ENCODE data around the gene STEAP3. TPM values are rescaled to one million over a fixed set of nuclear protein-coding genes. Genes with fewer than 3 reads are reported as not detected.

Gene STEAP3
- polyA plus RNA-seq, 4 donors: 1.6 to 2.0 (median 1.7) TPM

GRCh38 chr2:119289093-119289492 is 65.5 kb downstream of the STEAP3 start:
- DNase-seq (ENCODE audit: low read depth in 4 of 4, low spot score in 2 of 4): no peak

DNA sequence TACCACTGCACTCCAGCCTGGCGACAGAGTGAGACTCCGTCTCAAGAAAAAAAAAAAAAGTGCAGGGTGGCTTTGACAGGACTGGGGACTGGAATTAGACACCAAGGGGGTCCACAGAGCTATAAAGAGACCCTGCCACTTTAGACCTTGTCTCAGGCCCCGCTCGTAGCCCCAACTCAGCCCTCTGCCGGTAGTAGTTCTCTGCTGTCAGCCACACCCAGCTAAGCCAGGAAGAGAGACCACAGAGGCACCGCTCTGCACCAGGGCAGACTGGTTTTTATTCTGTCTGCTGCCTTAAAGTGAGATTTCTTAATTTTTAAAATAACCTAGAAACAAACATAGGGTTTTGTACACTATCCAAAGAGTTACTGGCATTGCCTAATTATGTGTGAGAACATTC is 66.0 kb downstream of the STEAP3 start:
- no peak for DNase-seq (ENCODE audit: low read depth in 4 of 4, low spot score in 2 of 4)

GRCh38 chr2:119290859-119291587 is 67.4 kb downstream of the STEAP3 start:
- DNase-seq (ENCODE audit: low read depth in 4 of 4, low spot score in 2 of 4): peak in 2 of 4 donors; percentile 35 to 79

DNA sequence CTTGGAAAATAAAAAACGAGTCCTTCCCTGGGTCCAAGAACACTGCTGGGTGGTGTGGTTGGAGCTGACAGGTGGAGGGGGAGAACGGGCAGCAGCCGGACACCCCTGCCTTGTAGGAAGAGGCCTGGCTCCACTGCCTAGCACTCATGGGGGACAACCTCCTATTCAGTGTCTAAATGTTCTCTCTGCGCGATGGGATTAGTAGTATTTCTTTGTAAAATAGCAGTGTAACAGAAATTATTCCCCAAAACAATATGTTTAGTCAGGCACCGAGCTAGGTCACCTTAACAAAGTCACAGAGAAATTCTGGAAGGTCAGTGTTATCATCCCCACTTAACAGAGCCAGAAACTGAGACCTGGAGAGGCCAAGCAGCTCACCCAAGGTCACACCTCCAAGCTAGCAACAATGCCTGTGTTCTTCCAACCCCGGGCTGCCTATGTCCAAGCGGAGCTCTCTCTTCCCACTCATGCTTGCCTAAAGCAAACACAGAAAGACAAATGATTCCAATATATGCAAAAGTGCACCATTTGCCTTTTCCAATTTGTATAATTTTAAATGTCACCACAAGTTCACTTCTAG is 68.0 kb downstream of the STEAP3 start:
- DNase-seq (ENCODE audit: low read depth in 4 of 4, low spot score in 2 of 4): no peak

DNA sequence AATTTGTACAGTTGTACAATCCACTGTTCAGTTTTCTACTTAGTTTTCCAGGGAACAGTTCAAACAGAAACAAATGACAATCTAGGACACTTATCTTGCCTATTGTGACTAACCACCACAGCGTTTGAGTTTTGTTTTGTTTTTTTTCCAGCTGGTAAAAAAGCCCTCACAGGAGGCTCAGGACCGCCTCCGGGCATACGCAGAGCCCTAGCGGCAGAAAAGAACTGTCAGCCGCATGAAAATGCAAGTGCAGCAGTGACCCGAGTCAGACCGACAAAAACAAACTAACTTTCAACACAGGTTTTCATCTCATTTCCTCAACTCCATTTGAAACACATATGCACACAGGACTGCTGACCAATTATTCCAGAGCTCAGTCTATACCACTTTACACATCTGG is 68.6 kb downstream of the STEAP3 start:
- no peak for DNase-seq (ENCODE audit: low read depth in 4 of 4, low spot score in 2 of 4)

GRCh38 chr2:119293254-119293653 is 69.6 kb downstream of the STEAP3 start:
- DNase-seq (ENCODE audit: low read depth in 4 of 4, low spot score in 2 of 4): no peak

DNA sequence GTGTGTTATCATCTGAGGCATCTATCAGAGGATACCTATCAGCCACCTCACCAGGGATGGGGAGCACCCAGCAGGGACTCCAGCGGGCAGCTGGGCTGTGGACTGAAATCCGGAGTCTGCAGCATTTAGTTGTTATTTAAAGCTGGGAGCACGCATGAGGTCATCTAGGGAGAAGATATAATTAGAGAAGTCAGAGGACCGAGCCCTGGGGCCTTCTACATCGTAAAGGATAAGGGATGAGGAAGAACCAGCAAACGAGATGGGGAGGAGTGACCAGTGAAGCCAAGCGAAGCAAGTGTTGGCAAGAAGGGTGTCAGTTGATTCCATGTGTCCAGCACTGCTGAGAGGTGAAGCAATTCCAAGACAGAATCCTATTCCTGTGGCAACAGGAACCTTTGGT is 70.3 kb downstream of the STEAP3 start:
- no peak for DNase-seq (ENCODE audit: low read depth in 4 of 4, low spot score in 2 of 4)

DNA sequence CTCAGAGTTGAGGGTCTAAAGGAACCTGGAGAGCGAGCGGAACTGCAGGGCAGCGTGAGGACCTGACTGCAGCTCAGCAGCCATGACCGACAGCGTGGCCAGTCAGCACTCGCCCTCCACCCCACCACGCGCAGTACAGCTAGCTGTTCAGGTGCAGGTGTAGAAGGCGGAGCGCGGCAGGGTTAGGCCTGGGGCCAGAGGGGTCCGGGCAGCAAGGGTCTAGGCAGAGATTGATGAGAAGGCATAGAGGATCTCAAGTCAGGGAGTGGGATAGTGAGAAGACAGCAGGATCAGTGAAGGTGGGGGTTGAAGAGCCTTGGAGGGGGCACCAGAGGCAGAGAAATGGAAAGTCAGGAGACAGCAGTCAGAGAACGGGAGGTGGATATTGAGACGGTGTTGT is 71.0 kb downstream of the STEAP3 start:
- no peak for DNase-seq (ENCODE audit: low read depth in 4 of 4, low spot score in 2 of 4)

DNA sequence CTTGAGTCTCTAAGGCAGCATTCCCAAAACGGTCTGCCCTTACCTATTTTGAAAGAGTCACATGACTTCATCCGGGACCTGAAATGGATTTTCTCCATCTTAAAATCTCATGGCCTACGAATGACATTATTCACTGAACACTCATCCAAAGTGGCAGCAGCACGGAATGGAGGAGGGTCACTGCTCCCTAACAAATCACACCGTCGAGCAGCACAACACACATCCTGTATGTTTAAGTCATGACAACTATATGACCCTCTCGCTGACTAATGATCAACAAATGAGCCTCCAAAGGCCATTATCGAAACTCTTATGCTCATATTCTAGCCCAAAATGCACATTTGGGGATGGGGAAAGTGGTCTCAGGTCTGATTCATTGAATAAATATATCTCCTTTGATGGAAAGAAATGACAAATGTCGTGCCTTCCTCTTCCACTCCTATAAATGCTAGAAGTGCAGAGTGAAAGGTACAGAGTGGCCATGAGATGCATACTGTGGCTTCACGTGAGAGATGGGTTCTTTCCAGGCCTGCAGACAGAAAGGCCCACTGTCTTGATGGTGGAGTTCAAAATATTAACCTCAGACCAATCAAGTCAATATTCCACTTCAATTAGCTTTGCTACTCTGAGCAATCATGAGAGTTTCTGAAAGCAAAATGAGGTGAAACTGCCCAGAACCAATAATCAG is 72.2 kb downstream of the STEAP3 start:
- DNase-seq (ENCODE audit: low read depth in 4 of 4, low spot score in 2 of 4): no peak

DNA sequence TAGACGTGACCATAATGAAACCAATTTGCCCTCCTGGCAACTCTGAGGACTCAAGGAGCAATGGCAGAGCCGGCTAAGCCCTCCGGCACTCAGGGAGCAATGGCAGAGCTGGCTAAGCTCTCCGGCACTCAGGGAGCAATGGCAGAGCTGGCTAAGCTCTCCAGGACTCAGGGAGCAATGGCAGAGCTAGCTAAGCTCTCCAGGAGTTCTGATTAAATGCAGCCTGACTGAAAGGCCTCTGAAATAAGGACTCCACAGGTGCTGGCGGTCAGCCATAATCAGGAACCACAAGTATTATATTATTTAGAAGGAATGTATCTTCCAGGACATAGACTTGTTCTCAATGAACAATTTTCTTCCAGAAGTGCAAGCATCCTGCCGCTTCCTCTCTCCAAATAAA is 77.8 kb downstream of the STEAP3 start:
- no peak for DNase-seq (ENCODE audit: low read depth in 4 of 4, low spot score in 2 of 4)

- no peak for DNase-seq (ENCODE audit: low read depth in 4 of 4, low spot score in 2 of 4)
Measured at GRCh38 chr2:119304847-119305246, 81.2 kb downstream of the STEAP3 start.

DNA sequence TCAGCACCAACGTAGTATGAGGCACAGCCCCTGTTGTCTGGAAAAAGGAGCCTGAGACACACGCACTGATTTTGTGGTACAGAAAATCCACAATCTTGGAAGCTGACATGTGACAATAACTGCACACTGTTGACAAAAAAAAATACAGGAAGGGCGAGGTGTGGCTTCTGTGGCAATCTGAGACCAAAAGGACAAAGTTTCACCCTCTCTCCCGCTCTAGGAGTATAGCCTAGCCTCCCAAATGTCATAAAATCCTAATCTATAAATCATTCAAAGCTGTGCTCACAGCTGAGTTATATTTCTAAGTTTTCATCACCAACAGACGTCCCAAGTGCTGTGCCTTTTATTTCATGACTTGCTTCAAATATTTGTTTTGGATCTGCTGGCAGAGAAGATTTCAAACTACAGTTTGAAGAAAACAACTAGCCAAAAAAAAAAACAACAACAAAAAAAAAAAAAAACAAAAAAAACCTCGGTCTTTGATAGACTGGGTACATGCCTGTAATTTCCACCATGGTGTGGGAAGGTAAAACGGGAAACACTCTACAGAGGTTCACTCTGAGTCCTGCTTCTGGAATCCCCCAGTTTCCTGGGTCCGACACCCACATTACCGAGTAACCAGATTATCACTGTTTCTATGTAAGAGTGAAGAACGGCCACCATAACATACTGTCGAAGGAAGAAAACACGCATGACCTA is 82.0 kb downstream of the STEAP3 start:
- DNase-seq (ENCODE audit: low read depth in 4 of 4, low spot score in 2 of 4): no peak

GRCh38 chr2:119306196-119306590 is 82.6 kb downstream of the STEAP3 start:
- DNase-seq (ENCODE audit: low read depth in 4 of 4, low spot score in 2 of 4): no peak

DNA sequence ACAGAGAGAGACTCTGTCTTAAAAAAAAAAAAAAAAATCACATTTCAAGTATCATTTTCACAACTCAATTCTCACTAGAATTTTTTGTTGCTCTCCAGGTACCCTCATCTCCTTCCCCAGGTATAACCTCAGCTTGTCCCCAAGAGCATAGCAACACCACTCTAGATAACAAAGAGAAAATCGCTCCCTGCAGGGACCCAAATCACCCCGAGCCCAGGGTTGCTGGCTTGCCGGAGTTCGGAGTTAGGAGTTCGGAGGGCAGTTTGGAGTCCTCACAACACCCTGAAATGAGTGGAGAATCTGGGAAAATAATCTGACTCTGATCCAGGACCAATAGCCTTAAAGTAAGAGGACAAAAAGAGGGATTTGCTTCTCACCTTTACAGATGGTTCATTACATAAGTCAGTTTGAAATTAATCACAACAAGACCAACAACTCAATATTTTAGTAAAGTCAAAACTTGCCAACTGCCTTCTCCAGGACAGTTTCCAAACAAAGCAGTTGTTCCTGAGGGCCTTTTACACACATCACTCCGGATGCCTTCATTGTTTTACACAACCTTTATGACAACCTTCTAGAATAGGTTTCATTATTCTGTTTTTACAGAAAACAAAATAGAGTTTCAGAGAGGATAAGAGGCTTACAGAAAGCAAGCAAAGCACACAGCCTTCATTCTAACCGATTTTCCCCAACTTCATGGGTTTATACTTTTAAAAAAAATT is 83.9 kb downstream of the STEAP3 start:
- DNase-seq (ENCODE audit: low read depth in 4 of 4, low spot score in 2 of 4): no peak

DNA sequence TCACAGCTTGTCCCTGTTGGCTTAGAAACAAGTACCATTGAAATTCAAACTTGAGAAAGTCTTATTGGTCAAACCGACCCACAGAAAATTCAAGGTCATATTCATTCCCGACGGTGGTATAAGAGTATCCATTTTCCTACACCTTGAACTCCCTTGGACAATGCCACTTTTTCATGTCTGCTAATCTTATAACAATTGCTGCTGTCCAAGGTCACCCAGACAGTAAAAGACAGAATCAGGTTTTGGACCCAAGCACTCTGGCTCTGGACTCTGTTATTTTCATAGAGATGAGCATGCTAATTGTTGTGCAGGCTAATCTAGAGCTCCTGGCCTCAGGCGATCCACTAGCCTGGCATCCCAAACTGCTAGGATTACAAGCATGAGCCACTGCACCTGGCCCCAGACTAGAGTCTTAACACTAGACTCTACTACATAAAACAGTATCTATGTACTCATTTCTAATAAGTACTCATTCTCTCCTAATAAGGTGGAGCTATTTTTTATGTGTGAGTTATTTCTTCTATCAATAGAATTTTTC is 85.2 kb downstream of the STEAP3 start:
- DNase-seq (ENCODE audit: low read depth in 4 of 4, low spot score in 2 of 4): no peak

- DNase-seq (ENCODE audit: low read depth in 4 of 4, low spot score in 2 of 4): peak in 1 of 4 donors; percentile 25
Measured at GRCh38 chr2:119311371-119311770, 87.7 kb downstream of the STEAP3 start.

GRCh38 chr2:119311831-119312230 is 88.2 kb downstream of the STEAP3 start:
- no peak for DNase-seq (ENCODE audit: low read depth in 4 of 4, low spot score in 2 of 4)
